GM20000 (cell line): Measurements from ENCODE around the gene SH3D19.

Experiments
- DNase-seq: peaks from one replicate; pipeline ENCODE4 v3.0.0; 2012; ENCODE audit warnings: low spot score
- TF ChIP-seq, protein P1 (sequence below): IDR thresholded peaks from 2 replicates; pipeline ENCODE4 v1.5.1; 2012; ENCODE audit warnings: mild to moderate bottlenecking, control low read depth; ENCODE audit errors: extremely low read depth, missing control alignments

Gene SH3D19

DNA sequence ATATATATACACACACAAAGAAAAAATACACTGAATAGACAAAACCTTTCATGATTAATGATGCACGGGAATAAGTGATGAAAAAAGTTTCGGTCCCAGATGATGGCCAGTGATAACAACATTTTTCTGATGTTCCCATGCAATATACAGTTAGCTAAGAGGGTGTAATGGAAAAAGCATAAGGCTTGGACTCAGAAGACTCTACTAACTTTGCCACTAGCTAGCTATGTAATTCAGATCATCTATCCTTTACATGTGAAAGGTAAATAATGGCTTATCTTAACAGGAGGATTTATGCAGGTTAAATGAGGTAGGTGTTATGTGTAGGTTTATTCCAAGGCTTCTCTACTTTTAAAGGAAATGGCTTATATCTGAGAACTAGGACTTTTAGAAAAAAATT, 221.6 kb downstream of the SH3D19 start:
- TF ChIP-seq, protein P1, sequence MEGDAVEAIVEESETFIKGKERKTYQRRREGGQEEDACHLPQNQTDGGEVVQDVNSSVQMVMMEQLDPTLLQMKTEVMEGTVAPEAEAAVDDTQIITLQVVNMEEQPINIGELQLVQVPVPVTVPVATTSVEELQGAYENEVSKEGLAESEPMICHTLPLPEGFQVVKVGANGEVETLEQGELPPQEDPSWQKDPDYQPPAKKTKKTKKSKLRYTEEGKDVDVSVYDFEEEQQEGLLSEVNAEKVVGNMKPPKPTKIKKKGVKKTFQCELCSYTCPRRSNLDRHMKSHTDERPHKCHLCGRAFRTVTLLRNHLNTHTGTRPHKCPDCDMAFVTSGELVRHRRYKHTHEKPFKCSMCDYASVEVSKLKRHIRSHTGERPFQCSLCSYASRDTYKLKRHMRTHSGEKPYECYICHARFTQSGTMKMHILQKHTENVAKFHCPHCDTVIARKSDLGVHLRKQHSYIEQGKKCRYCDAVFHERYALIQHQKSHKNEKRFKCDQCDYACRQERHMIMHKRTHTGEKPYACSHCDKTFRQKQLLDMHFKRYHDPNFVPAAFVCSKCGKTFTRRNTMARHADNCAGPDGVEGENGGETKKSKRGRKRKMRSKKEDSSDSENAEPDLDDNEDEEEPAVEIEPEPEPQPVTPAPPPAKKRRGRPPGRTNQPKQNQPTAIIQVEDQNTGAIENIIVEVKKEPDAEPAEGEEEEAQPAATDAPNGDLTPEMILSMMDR = no peak
- DNase-seq = no peak

DNA sequence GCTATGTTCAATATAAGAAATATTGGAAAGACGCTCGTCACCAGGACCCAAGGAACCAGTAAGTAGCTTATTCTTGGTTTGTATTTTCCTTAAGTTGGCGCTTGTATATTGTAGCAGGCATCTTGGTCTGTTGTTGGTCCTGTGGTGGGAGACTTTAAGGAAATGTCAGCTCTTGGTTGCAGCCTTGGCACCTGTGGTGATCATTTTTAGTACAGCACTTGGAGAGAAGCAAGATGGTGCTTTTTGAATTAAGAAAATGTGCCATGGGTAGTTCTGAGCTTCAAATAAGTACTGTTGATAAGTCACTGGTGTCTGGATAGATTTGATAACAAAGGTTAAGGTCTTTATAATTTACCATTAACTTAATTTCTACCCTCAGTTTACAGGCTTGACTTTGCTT, 224.9 kb downstream of the SH3D19 start:
- TF ChIP-seq, protein P1 = no peak
- DNase-seq = no peak

DNA sequence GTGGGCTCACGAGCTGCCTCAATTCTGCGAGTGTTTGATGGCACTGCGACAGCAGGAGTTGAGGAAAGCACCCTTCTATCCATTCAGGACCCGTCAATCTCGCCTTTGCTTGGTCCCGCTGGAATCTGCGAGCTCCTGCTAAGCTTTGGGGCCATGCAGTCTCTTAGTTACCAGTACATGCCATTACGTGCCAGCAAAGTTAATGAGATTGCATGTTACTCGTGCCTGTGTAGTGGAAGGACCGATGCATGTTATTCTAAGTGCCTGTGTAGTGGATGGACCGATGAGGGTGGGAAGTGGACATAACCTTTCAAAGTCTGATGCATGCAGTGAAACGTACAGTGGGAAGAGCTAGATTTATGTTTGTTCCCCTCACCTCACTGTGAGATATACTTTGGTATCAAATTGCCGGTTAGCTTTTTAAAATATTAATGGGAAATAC, 225.4 kb downstream of the SH3D19 start:
- TF ChIP-seq, protein P1 = no peak
- DNase-seq = no peak

DNA sequence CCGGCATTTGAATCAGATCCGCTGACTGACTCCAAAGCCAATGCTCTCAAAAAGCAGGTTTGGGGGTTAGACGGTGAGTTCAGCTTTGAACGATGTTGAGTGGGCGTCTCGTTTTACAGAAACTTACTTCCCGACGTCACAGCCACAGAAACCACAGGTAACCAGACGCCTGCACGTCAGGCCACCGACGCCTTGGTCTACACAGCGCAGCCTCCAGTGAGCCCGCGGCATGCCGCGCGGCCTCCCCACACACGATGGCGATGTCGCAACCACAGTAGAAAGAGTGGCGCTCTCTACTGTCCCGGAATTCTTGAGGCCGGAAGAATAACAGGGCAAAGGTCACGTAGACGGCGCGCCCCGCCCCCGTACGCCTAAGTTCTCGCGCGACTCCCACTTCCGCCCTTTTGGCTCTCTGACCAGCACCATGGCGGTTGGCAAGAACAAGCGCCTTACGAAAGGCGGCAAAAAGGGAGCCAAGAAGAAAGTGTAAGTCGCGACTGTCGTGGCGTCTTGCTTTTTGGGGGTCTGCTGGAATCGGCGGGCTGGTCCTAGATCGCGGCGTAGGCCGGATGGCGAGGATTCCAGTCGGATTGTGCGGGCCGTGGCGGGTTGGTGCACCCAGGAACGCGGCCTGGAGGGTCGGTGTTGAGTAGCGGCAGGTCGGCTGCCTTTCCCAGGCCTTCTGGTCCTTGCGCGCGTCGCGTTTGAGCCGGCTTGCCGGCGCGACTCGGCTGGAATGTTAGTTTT, 226.0 kb downstream of the SH3D19 start, which contains the start of gene RPS3A:
RPS3A (plus strand) TSS at position 400 of the 747 bp plus-strand sequence; CDS start at position 425, 25 bp downstream.
- TF ChIP-seq, protein P1 = peak; percentile 97
- DNase-seq = peak; percentile 88

DNA sequence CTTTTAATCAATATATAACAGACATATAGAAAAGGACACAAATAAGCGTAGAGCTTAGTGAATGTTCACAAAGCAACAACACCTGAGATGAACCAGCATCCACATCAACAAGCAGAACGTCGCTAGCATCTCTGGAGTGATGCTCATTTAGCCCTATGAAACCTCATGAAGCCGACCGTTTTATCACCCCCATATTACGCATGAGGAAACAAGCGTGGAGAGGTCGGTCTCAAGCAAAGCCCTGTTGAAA, 226.5 kb downstream of the SH3D19 start:
- TF ChIP-seq, protein P1 = no peak
- DNase-seq = no peak

DNA sequence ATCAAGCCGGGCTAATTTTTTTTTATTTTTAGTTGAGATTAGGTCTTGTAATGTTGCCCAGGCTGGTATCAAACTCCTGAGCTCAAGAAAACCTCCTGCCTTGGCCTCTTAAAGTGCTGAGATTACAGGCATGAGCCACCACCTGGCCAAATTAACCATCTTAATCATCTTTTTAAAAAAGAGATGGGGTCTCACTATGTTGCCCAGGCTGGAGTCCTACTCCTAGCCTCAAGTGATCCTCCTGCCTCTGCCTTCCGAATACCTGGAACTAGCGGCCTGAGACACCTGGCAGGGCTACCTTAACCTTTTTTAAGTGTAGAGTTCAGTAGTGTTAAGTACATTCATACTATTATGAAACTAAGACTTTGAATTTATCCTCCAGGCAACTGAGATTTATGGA, 227.6 kb downstream of the SH3D19 start:
- DNase-seq = no peak
- TF ChIP-seq, protein P1 = no peak

DNA sequence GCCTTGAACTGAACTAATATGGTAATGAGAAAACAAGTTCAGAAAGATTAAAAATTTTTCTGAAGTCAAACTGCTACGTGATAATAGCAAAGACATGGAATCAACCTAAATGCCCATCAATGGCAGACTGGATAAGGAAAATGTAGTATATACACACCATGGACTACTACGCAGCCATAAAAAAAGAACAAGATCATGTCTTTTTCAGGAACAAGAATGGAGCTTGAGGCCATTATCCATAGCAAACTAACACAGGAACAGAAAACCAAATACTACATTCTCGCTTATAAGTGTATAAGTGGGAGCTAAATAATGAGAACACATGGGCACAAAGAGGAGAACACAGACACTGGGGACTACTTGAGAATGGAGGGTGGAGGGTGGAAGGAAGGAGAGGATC, 230.3 kb downstream of the SH3D19 start:
- DNase-seq = no peak
- TF ChIP-seq, protein P1 = no peak
